Uterus (tissue), 4 donors: ENCODE data around the gene TESK2. TPM values are rescaled to one million over a fixed set of nuclear protein-coding genes. Genes with fewer than 3 reads are reported as not detected.

Experiments used
- DNase-seq, 2 donors: peaks; one replicate each; pipeline ENCODE4 v3.0.0-alpha.2; 2019 to 2020
- H3K27ac ChIP-seq, 2 donors: fragments of 200-600 bp; sonication (generic); 1 replicate in 1 of 2; 2 replicates in 1 of 2; pipeline ENCODE4 v1.5.1; 2016 to 2018
- H3K27me3 ChIP-seq, 2 donors: fragments of 200-600 bp; sonication (generic); one replicate each; pipeline ENCODE4 v1.5.1; 2018 to 2019; ENCODE audit warnings: control low read depth in 1 of 2
- H3K36me3 ChIP-seq, 2 donors: fragments of 200-600 bp; sonication (generic); one replicate each; pipeline ENCODE4 v1.5.1; 2019; ENCODE audit warnings: control low read depth in 1 of 2
- H3K4me1 ChIP-seq, 2 donors: fragments of 200-600 bp; sonication (generic); one replicate each; pipeline ENCODE4 v1.5.1; 2018 to 2019; ENCODE audit warnings: control low read depth in 1 of 2
- H3K4me3 ChIP-seq, 2 donors: fragments of 200-600 bp; sonication (generic); 1 replicate in 1 of 2; 2 replicates in 1 of 2; pipeline ENCODE4 v1.5.1; 2018 to 2019; ENCODE audit warnings: mild to moderate bottlenecking in 1 of 2
- H3K9me3 ChIP-seq, 2 donors: fragments of 200-600 bp; sonication (generic); one replicate each; pipeline ENCODE4 v1.5.1; 2019; ENCODE audit warnings: control low read depth in 1 of 2
- CTCF ChIP-seq, 4 experiments: fragments of 200-600 bp in 2 of 4; fragments of 450-650 bp in 2 of 4; sonication (generic) in 2 of 4; IDR thresholded peaks; one replicate each; pipeline ENCODE4 v1.5.1; 2016 to 2019; ENCODE audit warnings: antibody characterized with exemption in 4 of 4, mild to moderate bottlenecking in 2 of 4, moderate library complexity in 1 of 4
- POLR2A ChIP-seq, 2 donors: fragments of 450-650 bp; IDR thresholded peaks; one replicate each; pipeline ENCODE4 v1.6.1; 2016; ENCODE audit warnings: antibody characterized with exemption in 2 of 2, mild to moderate bottlenecking in 1 of 2, moderate library complexity in 1 of 2
- intact Hi-C: fragments of 100-400 bp; cut with DNase I; formaldehyde crosslinking; loops from one replicate; pipeline ENCODE4 v1.15.1; 2023; ENCODE audit warnings: low total_unique reads
- total RNA-seq, 4 donors: library from RNA; depleted of rRNA in 3 of 4; stranded (reverse); fragments of >200 nt in 3 of 4; gene quantifications; one replicate each; pipeline versions ENCODE4 v1.1.0 to v1.2.4, GENCODE V29; 2014 to 2023
- donor health status: DM: yes; HTN: yes; CAD: no.

The TESK2 gene
- total RNA-seq, 4 donors from 2014 or later, result 0.29 to 7.5 (median 2.1) TPM

GRCh38 chr1:45465277-45465676, 25.7 kb downstream of the TESK2 start:
- H3K36me3 ChIP-seq, result no peaks in the 10 kb centered on the region
- H3K27ac ChIP-seq, result no peak overlapping the region
- no peaks in the 10 kb centered on the region for H3K27me3 ChIP-seq
- no peaks in the 10 kb centered on the region for H3K9me3 ChIP-seq
- no peak for DNase-seq
- no peak overlapping the region for H3K4me3 ChIP-seq
- H3K4me1 ChIP-seq, result no peaks in the 10 kb centered on the region
- intact Hi-C loops, result no loop called here
- TF ChIP-seq CTCF (IDR thresholded peaks at IDR 0.05) (no peak), POLR2A (IDR thresholded peaks at IDR 0.05) (no peak)

- intact Hi-C loops, result no loop called here
These were observed 32.1 kb downstream of the TESK2 start for GRCh38 chr1:45458894-45459293.

GRCh38 chr1:45456531-45456930, 34.4 kb downstream of the TESK2 start:
- intact Hi-C loops, result no loop called here
- no peak for DNase-seq
- no peaks in the 10 kb centered on the region for H3K9me3 ChIP-seq
- no peak overlapping the region for H3K27ac ChIP-seq
- no peaks in the 10 kb centered on the region for H3K27me3 ChIP-seq
- no peak for TF ChIP-seq CTCF (IDR thresholded peaks at IDR 0.05)
- no peak for TF ChIP-seq POLR2A (IDR thresholded peaks at IDR 0.05)
- no peaks in the 10 kb centered on the region for H3K4me1 ChIP-seq
- no peaks in the 10 kb centered on the region for H3K36me3 ChIP-seq
- H3K4me3 ChIP-seq, result no peak overlapping the region

More at GRCh38 chr1:45458894-45459293, 32.1 kb downstream of the TESK2 start:
- H3K36me3 ChIP-seq, result no peaks in the 10 kb centered on the region
- H3K4me3 ChIP-seq, result no peak overlapping the region
- H3K27me3 ChIP-seq, result no peaks in the 10 kb centered on the region
- TF ChIP-seq CTCF (IDR thresholded peaks at IDR 0.05), result no peak
- TF ChIP-seq POLR2A (IDR thresholded peaks at IDR 0.05), result no peak
- no peak for DNase-seq
- H3K9me3 ChIP-seq, result no peaks in the 10 kb centered on the region
- no peaks in the 10 kb centered on the region for H3K4me1 ChIP-seq
- no peak overlapping the region for H3K27ac ChIP-seq

- intact Hi-C loops, result no loop called here
- no peak overlapping the region for H3K27ac ChIP-seq
- H3K4me3 ChIP-seq, result no peak overlapping the region
- no peak for TF ChIP-seq CTCF (IDR thresholded peaks at IDR 0.05)
- no peak for TF ChIP-seq POLR2A (IDR thresholded peaks at IDR 0.05)
- no peaks in the 10 kb centered on the region for H3K4me1 ChIP-seq
- no peaks in the 10 kb centered on the region for H3K9me3 ChIP-seq
- H3K36me3 ChIP-seq, result no peaks in the 10 kb centered on the region
- H3K27me3 ChIP-seq, result no peaks in the 10 kb centered on the region
- no peak for DNase-seq
These were observed 35.8 kb downstream of the TESK2 start for GRCh38 chr1:45455162-45455561.

- Histone ChIP-seq H3K4me1 (no peaks in the 10 kb centered on the region), H3K9me3 (no peaks in the 10 kb centered on the region), H3K36me3 (no peaks in the 10 kb centered on the region), H3K4me3 (no peak overlapping the region), H3K27ac (no peak overlapping the region), H3K27me3 (no peaks in the 10 kb centered on the region)
- TF ChIP-seq POLR2A (IDR thresholded peaks at IDR 0.05), result no peak
- no peak for TF ChIP-seq CTCF (IDR thresholded peaks at IDR 0.05)
- intact Hi-C loops, result no loop called here
- DNase-seq, result no peak
These were observed 36.5 kb downstream of the TESK2 start for GRCh38 chr1:45454464-45454863.
